Subcutaneous abdominal adipose tissue (tissue), 5 donors: Measurements from ENCODE around the gene ZNF358.

Source experiments
- H3K27ac ChIP-seq: one replicate; pipeline ENCODE4 v1.7.0; 2013; ENCODE audit warnings: low read depth, mild to moderate bottlenecking, inconsistent platforms, low read length, moderate library complexity
- H3K27me3 ChIP-seq, 5 donors: one replicate each; pipeline ENCODE4 v1.7.0; 2013; ENCODE audit warnings: low read length in 5 of 5, inconsistent platforms in 1 of 5; ENCODE audit not compliant: control insufficient read depth in 5 of 5, insufficient read depth in 4 of 5
- H3K36me3 ChIP-seq, 5 donors: one replicate each; pipeline ENCODE4 v1.7.0; 2013; ENCODE audit warnings: low read length in 5 of 5; ENCODE audit not compliant: control insufficient read depth in 5 of 5, insufficient read depth in 5 of 5
- H3K4me1 ChIP-seq, 5 donors: one replicate each; pipeline ENCODE4 v1.7.0; 2013; ENCODE audit warnings: low read length in 5 of 5, mild to moderate bottlenecking in 3 of 5, moderate library complexity in 1 of 5; ENCODE audit not compliant: control insufficient read depth in 5 of 5, insufficient read depth in 5 of 5
- H3K4me3 ChIP-seq, 5 donors: one replicate each; pipeline ENCODE4 v1.7.0; 2013; ENCODE audit warnings: low read length in 5 of 5, low read depth in 1 of 5
- H3K9ac ChIP-seq, 5 donors: one replicate each; pipeline ENCODE4 v1.7.0; 2013; ENCODE audit warnings: low read length in 5 of 5, mild to moderate bottlenecking in 4 of 5, moderate library complexity in 3 of 5
- H3K9me3 ChIP-seq, 5 donors: one replicate each; pipeline ENCODE4 v1.7.0; 2013; ENCODE audit warnings: low read length in 5 of 5; ENCODE audit not compliant: control insufficient read depth in 5 of 5
- donor health status: healthy.
- donor health status: healthy.
- donor health status: healthy.
- donor health status: healthy.
- donor health status: healthy.

Gene ZNF358

GRCh38 chr19:7515645-7516151 lies at the start of gene ZNF358:
TSS of gene ZNF358 (plus strand) at chr19:7516103. CDS start at chr19:7519243, 3,140 bp downstream.
- peak within 1 kb of the TSS; percentile 64 to 75 (median 74) for H3K4me3 ChIP-seq
- H3K27me3 ChIP-seq = no peaks in the 10 kb centered on the region
- peaks cover 0 to 12% (median 6%) of the 10 kb centered on the region in 5 donors for H3K36me3 ChIP-seq
- H3K27ac ChIP-seq = peak within 1 kb of the TSS; percentile 72
- peaks cover 5 to 21% (median 20%) of the 10 kb centered on the region in 5 donors for H3K4me1 ChIP-seq
- H3K9me3 ChIP-seq = no peaks in the 10 kb centered on the region
- H3K9ac ChIP-seq = peak within 1 kb of the TSS; percentile 73 to 99 (median 95)

- H3K36me3 ChIP-seq = peaks cover 0 to 87% (median 76%) of the 10 kb centered on the region in 5 donors
- no peak overlapping the region for H3K4me3 ChIP-seq
These were observed 48.6 kb upstream of the ZNF358 start for GRCh38 chr19:7467009-7467989.

GRCh38 chr19:7468840-7469239 lies 47.1 kb upstream of the ZNF358 start:
- peaks cover 0 to 75% (median 65%) of the 10 kb centered on the region in 5 donors for H3K36me3 ChIP-seq
- no peak overlapping the region for H3K4me3 ChIP-seq
- no peaks in the 10 kb centered on the region for H3K27me3 ChIP-seq
- no peak overlapping the region for H3K9ac ChIP-seq
- no peak overlapping the region for H3K27ac ChIP-seq
- H3K9me3 ChIP-seq = no peaks in the 10 kb centered on the region
- peaks cover 0 to 4% (median 0%) of the 10 kb centered on the region in 5 donors for H3K4me1 ChIP-seq

More at GRCh38 chr19:7467009-7467989, 48.6 kb upstream of the ZNF358 start:
- no peak overlapping the region for H3K27ac ChIP-seq
- no peaks in the 10 kb centered on the region for H3K27me3 ChIP-seq
- no peak overlapping the region for H3K9ac ChIP-seq
- peaks cover 0 to 3% (median 0%) of the 10 kb centered on the region in 5 donors for H3K4me1 ChIP-seq
- no peaks in the 10 kb centered on the region for H3K9me3 ChIP-seq

- no peak overlapping the region for H3K4me3 ChIP-seq
- no peaks in the 10 kb centered on the region for H3K9me3 ChIP-seq
- no peak overlapping the region for H3K9ac ChIP-seq
- H3K27ac ChIP-seq = no peak overlapping the region
- H3K36me3 ChIP-seq = peaks cover 0 to 65% (median 58%) of the 10 kb centered on the region in 5 donors
- H3K27me3 ChIP-seq = no peaks in the 10 kb centered on the region
- peaks cover 0 to 4% (median 0%) of the 10 kb centered on the region in 5 donors for H3K4me1 ChIP-seq
These were observed 46.1 kb upstream of the ZNF358 start for GRCh38 chr19:7469669-7470285.

GRCh38 chr19:7470540-7471305 lies 45.2 kb upstream of the ZNF358 start:
- Histone ChIP-seq H3K4me1 (peaks cover 0 to 4% (median 0%) of the 10 kb centered on the region in 5 donors), H3K4me3 (no peak overlapping the region), H3K36me3 (peaks cover 0 to 59% (median 53%) of the 10 kb centered on the region in 5 donors), H3K27me3 (no peaks in the 10 kb centered on the region), H3K27ac (no peak overlapping the region), H3K9ac (no peak overlapping the region), H3K9me3 (no peaks in the 10 kb centered on the region)

- Histone ChIP-seq H3K27ac (no peak overlapping the region), H3K9me3 (no peaks in the 10 kb centered on the region), H3K4me3 (no peak overlapping the region), H3K9ac (no peak overlapping the region), H3K4me1 (peaks cover 0 to 4% (median 0%) of the 10 kb centered on the region in 5 donors), H3K36me3 (peaks cover 0 to 54% (median 50%) of the 10 kb centered on the region in 5 donors), H3K27me3 (no peaks in the 10 kb centered on the region)
These were observed 43.9 kb upstream of the ZNF358 start for GRCh38 chr19:7471696-7472615.

GRCh38 chr19:7475665-7476064 lies 40.2 kb upstream of the ZNF358 start:
- no peak overlapping the region for H3K4me3 ChIP-seq
- H3K27me3 ChIP-seq = no peaks in the 10 kb centered on the region
- H3K9me3 ChIP-seq = no peaks in the 10 kb centered on the region
- peaks cover 0 to 30% (median 18%) of the 10 kb centered on the region in 5 donors for H3K4me1 ChIP-seq
- peaks cover 0 to 17% (median 15%) of the 10 kb centered on the region in 5 donors for H3K36me3 ChIP-seq
- H3K9ac ChIP-seq = no peak overlapping the region
- no peak overlapping the region for H3K27ac ChIP-seq

GRCh38 chr19:7476241-7476640 lies 39.7 kb upstream of the ZNF358 start:
- H3K9me3 ChIP-seq = no peaks in the 10 kb centered on the region
- H3K36me3 ChIP-seq = peaks cover 0 to 12% (median 10%) of the 10 kb centered on the region in 5 donors
- H3K4me3 ChIP-seq = no peak overlapping the region
- no peak overlapping the region for H3K9ac ChIP-seq
- no peak overlapping the region for H3K27ac ChIP-seq
- H3K27me3 ChIP-seq = no peaks in the 10 kb centered on the region
- peaks cover 0 to 31% (median 21%) of the 10 kb centered on the region in 5 donors for H3K4me1 ChIP-seq
